Measurements from ENCODE around the gene GTF2I.

- TF ChIP-seq POLR2A (IDR thresholded peaks at IDR 0.05) (no peak), CTCF (IDR thresholded peaks at IDR 0.05) (no peak), EP300 (IDR thresholded peaks at IDR 0.05) (no peak)
Observed at GRCh38 chr7:74690474-74690873, 33.0 kb downstream of the GTF2I start.
